ENCODE measurements around the gene SLC34A2.
"Not testable (repeated sequence)": the region's sequence is repeated elsewhere in the genome, so short reads cannot be mapped to it uniquely, and the experiment has no call there.

Gene SLC34A2

GRCh38 chr4:25656031-25656430 lies 380 bp downstream of the SLC34A2 start:
- Histone ChIP-seq H3K27me3 (ENCODE audit: low read length) (no peaks in the 10 kb centered on the region), H3K79me2 (ENCODE audit: insufficient read depth, low read length) (no peaks in the 10 kb centered on the region), H2AFZ (ENCODE audit: low read depth, low read length, severe bottlenecking) (no peak overlapping the region), H3F3A (ENCODE audit: insufficient read depth) (no peaks in the 10 kb centered on the region), H3K9me3 (ENCODE audit: insufficient read depth, low read length) (no peaks in the 10 kb centered on the region), H3K4me3 (ENCODE audit: insufficient read depth, low read length, poor library complexity, severe bottlenecking) (no peak overlapping the region), H4K20me1 (ENCODE audit: low read depth, low read length) (no peaks in the 10 kb centered on the region), H3K4me2 (ENCODE audit: low read depth, low read length, poor library complexity, severe bottlenecking) (no peak overlapping the region), H3K27ac (ENCODE audit: low read depth, low read length) (no peak overlapping the region), H3K9ac (ENCODE audit: low read length) (no peak overlapping the region), H3K36me3 (ENCODE audit: low read length) (no peaks in the 10 kb centered on the region), H3K9me2 (replicated peaks; ENCODE audit: insufficient read depth, low read length) (no peaks in the 10 kb centered on the region)
- no peak for TF ChIP-seq EZH2phosphoT487 (conservative IDR thresholded peaks at IDR 0.05; ENCODE audit: low read length)
- TF ChIP-seq, protein P1, sequence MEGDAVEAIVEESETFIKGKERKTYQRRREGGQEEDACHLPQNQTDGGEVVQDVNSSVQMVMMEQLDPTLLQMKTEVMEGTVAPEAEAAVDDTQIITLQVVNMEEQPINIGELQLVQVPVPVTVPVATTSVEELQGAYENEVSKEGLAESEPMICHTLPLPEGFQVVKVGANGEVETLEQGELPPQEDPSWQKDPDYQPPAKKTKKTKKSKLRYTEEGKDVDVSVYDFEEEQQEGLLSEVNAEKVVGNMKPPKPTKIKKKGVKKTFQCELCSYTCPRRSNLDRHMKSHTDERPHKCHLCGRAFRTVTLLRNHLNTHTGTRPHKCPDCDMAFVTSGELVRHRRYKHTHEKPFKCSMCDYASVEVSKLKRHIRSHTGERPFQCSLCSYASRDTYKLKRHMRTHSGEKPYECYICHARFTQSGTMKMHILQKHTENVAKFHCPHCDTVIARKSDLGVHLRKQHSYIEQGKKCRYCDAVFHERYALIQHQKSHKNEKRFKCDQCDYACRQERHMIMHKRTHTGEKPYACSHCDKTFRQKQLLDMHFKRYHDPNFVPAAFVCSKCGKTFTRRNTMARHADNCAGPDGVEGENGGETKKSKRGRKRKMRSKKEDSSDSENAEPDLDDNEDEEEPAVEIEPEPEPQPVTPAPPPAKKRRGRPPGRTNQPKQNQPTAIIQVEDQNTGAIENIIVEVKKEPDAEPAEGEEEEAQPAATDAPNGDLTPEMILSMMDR (IDR thresholded peaks at IDR 0.05; ENCODE audit: insufficient read depth, low read length, poor library complexity, severe bottlenecking), result no peak

DNA sequence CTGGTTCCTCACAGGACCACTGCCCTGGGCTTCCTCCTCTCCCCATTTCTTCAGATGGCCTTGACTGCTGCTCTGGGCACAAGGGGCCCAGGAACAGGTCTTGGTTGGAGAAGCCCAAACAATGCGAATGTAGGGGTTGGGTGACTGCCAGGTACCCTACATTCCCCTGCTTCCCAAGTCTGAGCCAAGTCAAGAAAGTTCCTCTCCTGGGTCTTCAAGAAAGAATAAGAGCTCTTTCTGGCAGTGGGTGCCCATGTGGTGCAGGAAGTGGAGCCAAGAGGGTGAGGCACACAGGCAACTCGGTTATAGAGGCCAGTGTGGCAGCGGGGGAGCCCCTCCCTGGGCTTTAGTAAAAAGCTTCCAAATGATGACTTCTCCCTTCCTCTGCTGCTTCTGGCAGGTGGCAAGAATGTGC lies 2.7 kb downstream of the SLC34A2 start:
- no peaks in the 10 kb centered on the region for H3K27me3 ChIP-seq (ENCODE audit: low read length)
- no peak overlapping the region for H3K27ac ChIP-seq (ENCODE audit: low read depth, low read length)
- no peak overlapping the region for H2AFZ ChIP-seq (ENCODE audit: low read depth, low read length, severe bottlenecking)
- no peak overlapping the region for H3K4me2 ChIP-seq (ENCODE audit: low read depth, low read length, poor library complexity, severe bottlenecking)
- no peaks in the 10 kb centered on the region for H3K9me2 ChIP-seq (replicated peaks; ENCODE audit: insufficient read depth, low read length)
- no peak overlapping the region for H3K4me3 ChIP-seq (ENCODE audit: insufficient read depth, low read length, poor library complexity, severe bottlenecking)
- no peaks in the 10 kb centered on the region for H3K79me2 ChIP-seq (ENCODE audit: insufficient read depth, low read length)
- H4K20me1 ChIP-seq (ENCODE audit: low read depth, low read length), result no peaks in the 10 kb centered on the region
- no peaks in the 10 kb centered on the region for H3K9me3 ChIP-seq (ENCODE audit: insufficient read depth, low read length)
- H3F3A ChIP-seq (ENCODE audit: insufficient read depth), result no peaks in the 10 kb centered on the region
- no peak overlapping the region for H3K9ac ChIP-seq (ENCODE audit: low read length)
- no peaks in the 10 kb centered on the region for H3K36me3 ChIP-seq (ENCODE audit: low read length)
- no peak for TF ChIP-seq EZH2phosphoT487 (conservative IDR thresholded peaks at IDR 0.05; ENCODE audit: low read length)
- TF ChIP-seq, protein P1 (IDR thresholded peaks at IDR 0.05; ENCODE audit: insufficient read depth, low read length, poor library complexity, severe bottlenecking), result no peak

- Histone ChIP-seq H4K20me1 (ENCODE audit: low read depth, low read length) (no peaks in the 10 kb centered on the region), H3K79me2 (ENCODE audit: insufficient read depth, low read length) (no peaks in the 10 kb centered on the region), H2AFZ (ENCODE audit: low read depth, low read length, severe bottlenecking) (no peak overlapping the region), H3K9me2 (replicated peaks; ENCODE audit: insufficient read depth, low read length) (no peaks in the 10 kb centered on the region), H3K9ac (ENCODE audit: low read length) (no peak overlapping the region), H3F3A (ENCODE audit: insufficient read depth) (no peaks in the 10 kb centered on the region), H3K9me3 (ENCODE audit: insufficient read depth, low read length) (no peaks in the 10 kb centered on the region), H3K36me3 (ENCODE audit: low read length) (no peaks in the 10 kb centered on the region), H3K4me3 (ENCODE audit: insufficient read depth, low read length, poor library complexity, severe bottlenecking) (no peak overlapping the region), H3K27ac (ENCODE audit: low read depth, low read length) (no peak overlapping the region), H3K4me2 (ENCODE audit: low read depth, low read length, poor library complexity, severe bottlenecking) (no peak overlapping the region), H3K27me3 (ENCODE audit: low read length) (no peaks in the 10 kb centered on the region)
- TF ChIP-seq, protein P1 (IDR thresholded peaks at IDR 0.05; ENCODE audit: insufficient read depth, low read length, poor library complexity, severe bottlenecking), result no peak
Observed at GRCh38 chr4:25658777-25659176, 3.1 kb downstream of the SLC34A2 start.

DNA sequence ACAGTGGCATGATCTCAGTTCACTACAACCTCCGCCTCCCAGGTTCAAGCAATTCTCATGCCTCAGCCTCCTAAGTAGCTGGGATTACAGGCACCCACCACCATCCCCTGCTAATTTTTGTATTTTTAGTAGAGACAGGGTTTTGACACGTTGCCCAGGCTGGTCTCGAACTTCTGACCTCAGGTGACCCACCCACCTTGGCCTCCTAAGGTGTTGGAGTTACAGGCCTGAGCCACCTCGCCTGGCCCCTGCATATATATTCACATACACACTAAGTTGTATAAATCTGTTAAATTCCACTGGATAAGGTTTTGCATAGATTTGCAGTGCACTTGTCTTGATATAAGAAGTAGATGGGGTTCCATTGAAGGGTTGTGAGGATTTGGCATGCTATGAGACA lies 5.8 kb downstream of the SLC34A2 start:
- not testable (repeated sequence) for H3K27ac ChIP-seq (ENCODE audit: low read depth, low read length); H3K4me3 ChIP-seq (ENCODE audit: insufficient read depth, low read length, poor library complexity, severe bottlenecking); H3K36me3 ChIP-seq (ENCODE audit: low read length); H3K27me3 ChIP-seq (ENCODE audit: low read length); H3F3A ChIP-seq (ENCODE audit: insufficient read depth); H2AFZ ChIP-seq (ENCODE audit: low read depth, low read length, severe bottlenecking); H3K79me2 ChIP-seq (ENCODE audit: insufficient read depth, low read length); H3K9ac ChIP-seq (ENCODE audit: low read length); H4K20me1 ChIP-seq (ENCODE audit: low read depth, low read length); H3K9me2 ChIP-seq (replicated peaks; ENCODE audit: insufficient read depth, low read length); H3K9me3 ChIP-seq (ENCODE audit: insufficient read depth, low read length); H3K4me2 ChIP-seq (ENCODE audit: low read depth, low read length, poor library complexity, severe bottlenecking)
